SK-N-MC (cell line): Measurements from ENCODE around the gene CHPF2.
A peak's percentile ranks its signal among the peaks of the same experiment; 100 is the strongest.

Source experiments
- DNase-seq: peaks from one replicate; pipeline ENCODE4 v3.0.0-alpha.2; 2011; ENCODE audit warnings: low read depth, low spot score
- H3K27ac ChIP-seq: fragments of 200-600 bp; sonication (generic); 2 replicates; pipeline ENCODE4 v1.5.1; 2016; ENCODE audit warnings: mixed run types
- H3K36me3 ChIP-seq: fragments of 200-600 bp; sonication (generic); 2 replicates; pipeline ENCODE4 v1.6.1; 2017; ENCODE audit warnings: antibody characterized with exemption, low read length, mixed read lengths; ENCODE audit not compliant: insufficient read depth
- H3K4me3 ChIP-seq: fragments of 200-600 bp; sonication (generic); 2 replicates; pipeline ENCODE4 v1.5.1; 2016
- H3K9ac ChIP-seq: fragments of 200-600 bp; sonication (generic); 2 replicates; pipeline ENCODE4 v1.8.0; 2017; ENCODE audit warnings: mixed run types, mixed read lengths; ENCODE audit not compliant: insufficient read length
- H3K9me3 ChIP-seq: fragments of 200-600 bp; sonication (generic); 2 replicates; pipeline ENCODE4 v1.6.1; 2017; ENCODE audit warnings: low read depth, mild to moderate bottlenecking, antibody characterized with exemption, low read length, moderate library complexity, mixed read lengths
- EZH2 ChIP-seq: fragments of 200-600 bp; sonication (generic); IDR thresholded peaks from one replicate; pipeline ENCODE4 v1.6.1; 2017; ENCODE audit warnings: antibody characterized with exemption
- FOXP2 ChIP-seq: optimal IDR thresholded peaks from 2 replicates; pipeline ENCODE3; 2011; ENCODE audit warnings: mild to moderate bottlenecking, moderate library complexity; ENCODE audit not compliant: insufficient read depth; ENCODE audit errors: extremely low read length, control extremely low read depth
- POLR2AphosphoS5 ChIP-seq: IDR thresholded peaks from 2 replicates; pipeline ENCODE4 v1.6.1; 2012; ENCODE audit warnings: mild to moderate bottlenecking, low read depth, low read length, borderline replicate concordance

The CHPF2 gene

DNA sequence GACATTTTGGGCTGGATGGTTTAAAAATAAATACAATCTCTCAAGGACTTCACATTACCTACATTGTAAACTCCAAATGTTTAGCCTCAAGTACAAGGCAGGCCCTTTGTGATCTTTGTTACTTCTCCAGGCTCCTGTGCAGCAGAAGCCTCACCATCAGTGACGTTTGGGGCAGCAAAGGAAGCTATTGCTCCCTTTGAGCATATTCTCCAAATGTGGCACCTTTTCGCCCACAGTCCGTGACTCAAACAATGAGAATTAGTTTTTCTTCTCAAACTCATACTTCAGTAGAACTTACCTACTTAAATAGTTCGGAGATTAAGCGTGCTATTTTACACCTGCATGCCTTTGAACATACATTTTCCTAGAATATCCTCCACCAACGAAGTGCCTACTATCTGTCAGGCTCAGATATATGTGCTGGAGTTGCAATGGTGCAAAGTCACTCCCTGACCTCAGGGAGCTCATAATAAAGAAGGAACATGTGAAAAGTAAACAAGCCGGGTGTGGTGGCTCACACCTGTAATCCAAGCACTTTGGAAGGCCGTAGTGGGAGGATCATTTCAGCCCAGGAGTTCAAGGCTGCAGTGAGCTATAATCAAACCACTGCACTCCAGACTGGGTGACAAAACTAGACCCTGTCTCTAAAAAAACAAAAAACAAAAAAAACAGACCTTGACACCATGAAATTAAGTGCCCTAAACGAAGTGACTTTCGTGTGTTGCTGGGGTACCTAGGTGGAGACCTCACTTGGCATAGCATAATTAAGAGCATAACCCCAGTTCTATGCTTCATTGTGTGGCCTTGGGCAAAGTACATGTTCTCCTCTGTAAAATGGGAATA lies 4.0 kb upstream of the CHPF2 start:
- Histone ChIP-seq H3K27ac (peak overlapping the region; percentile 71; the same call in 1 of the 2 replicates), H3K9ac (peak overlapping the region; percentile 83), H3K9me3 (no peaks in the 10 kb centered on the region), H3K36me3 (peaks cover 26% of the 10 kb centered on the region), H3K4me3 (peak overlapping the region; percentile 85)
- TF ChIP-seq FOXP2 (no peak), EZH2 (no peak), POLR2AphosphoS5 (no peak)
- DNase-seq, result no peak

DNA sequence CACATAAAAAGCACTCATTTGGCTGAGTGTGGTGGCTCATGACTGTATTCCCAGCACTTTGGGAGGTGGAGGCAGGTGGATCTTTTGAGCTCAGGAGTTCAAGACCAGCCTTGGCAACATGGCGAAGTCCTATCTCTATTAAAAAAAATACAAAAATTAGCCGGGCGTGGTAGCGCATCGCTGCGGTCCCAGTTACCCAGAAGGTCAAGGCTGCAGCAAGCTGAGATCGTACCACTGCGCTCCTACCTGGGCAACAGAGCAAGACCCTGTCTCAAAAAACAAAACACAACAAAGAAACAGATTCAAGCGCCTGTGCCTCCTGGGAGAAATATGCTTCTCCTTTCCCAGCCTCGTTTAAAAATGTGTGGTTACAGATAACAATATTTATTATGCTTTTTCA lies 3.0 kb upstream of the CHPF2 start:
- TF ChIP-seq FOXP2, result no peak
- TF ChIP-seq EZH2, result no peak
- TF ChIP-seq POLR2AphosphoS5, result no peak
- no peak overlapping the region for H3K9ac ChIP-seq
- H3K9me3 ChIP-seq, result no peaks in the 10 kb centered on the region
- DNase-seq, result no peak
- H3K27ac ChIP-seq, result no peak overlapping the region
- H3K4me3 ChIP-seq, result no peak overlapping the region
- peaks cover 16% of the 10 kb centered on the region for H3K36me3 ChIP-seq

DNA sequence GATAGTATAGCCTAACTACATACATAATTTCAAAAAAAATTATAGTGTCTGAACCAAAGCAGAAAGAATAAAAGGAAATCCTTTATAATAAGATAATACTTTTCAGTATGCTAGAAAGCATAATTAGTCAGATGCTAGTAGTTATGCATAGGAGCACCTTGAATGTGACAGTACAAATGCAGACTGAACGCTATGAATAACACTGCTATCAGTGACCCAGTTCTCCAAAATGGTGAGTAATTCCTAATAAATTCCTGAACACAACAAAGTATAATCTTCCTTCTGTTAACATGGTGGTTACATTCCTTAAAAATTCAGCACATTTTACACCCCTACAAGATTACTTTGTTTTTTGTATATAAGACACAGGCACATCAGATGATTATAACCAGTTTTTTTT lies 1.2 kb upstream of the CHPF2 start:
- H3K9me3 ChIP-seq, result no peaks in the 10 kb centered on the region

DNA sequence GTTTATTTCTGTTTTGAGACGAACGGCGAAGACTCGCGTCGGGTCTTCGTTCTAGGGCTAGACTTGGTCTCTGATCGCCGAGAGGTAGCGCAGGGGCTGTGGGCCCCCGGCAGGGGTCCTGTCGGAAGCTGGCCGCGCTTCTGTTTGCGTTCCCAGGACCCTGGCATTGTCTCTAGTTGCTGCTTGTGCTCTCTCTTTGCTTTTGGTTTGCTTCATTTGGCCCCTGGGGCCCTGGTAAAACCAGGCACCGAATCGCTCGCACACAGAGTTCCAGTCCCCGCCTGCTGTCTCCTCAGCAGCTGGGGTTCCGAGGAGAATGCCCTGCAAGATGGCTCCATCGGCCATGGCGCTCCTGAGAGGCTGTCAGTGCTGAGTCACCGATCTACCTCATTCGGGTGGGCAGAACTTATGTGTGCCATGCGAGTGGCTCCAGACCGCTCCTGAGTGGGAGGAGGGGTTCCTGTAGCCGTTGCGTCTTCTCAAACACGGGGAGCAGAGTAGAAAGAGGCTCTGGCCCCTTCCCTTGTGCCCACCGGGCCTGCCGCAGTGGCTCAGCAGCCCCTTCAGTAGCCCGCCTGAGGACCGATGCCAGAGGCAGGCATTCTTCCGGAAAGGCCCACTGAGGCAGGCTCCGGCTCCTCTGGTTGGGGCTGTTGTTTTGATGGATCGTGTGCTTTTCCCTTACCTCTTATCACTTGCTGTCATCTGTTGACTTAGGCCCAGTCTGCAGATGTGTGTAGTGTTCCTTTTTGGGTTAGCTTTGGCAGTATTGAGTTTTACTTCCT lies 826 bp downstream of the CHPF2 start:
- Histone ChIP-seq H3K27ac (no peak overlapping the region), H3K4me3 (peak overlapping the region; percentile 83), H3K9me3 (no peaks in the 10 kb centered on the region), H3K36me3 (no peaks in the 10 kb centered on the region; the same call in 1 of the 2 replicates), H3K9ac (peak overlapping the region; percentile 66)
- DNase-seq, result no peak
- TF ChIP-seq EZH2 (no peak), FOXP2 (no peak), POLR2AphosphoS5 (no peak)

More for the DNA sequence above, 1.2 kb upstream of the CHPF2 start:
- TF ChIP-seq FOXP2 (no peak), POLR2AphosphoS5 (no peak), EZH2 (no peak)
- H3K9ac ChIP-seq, result no peak overlapping the region
- no peaks in the 10 kb centered on the region for H3K36me3 ChIP-seq
- H3K27ac ChIP-seq, result no peak overlapping the region
- no peak overlapping the region for H3K4me3 ChIP-seq
- DNase-seq, result no peak

DNA sequence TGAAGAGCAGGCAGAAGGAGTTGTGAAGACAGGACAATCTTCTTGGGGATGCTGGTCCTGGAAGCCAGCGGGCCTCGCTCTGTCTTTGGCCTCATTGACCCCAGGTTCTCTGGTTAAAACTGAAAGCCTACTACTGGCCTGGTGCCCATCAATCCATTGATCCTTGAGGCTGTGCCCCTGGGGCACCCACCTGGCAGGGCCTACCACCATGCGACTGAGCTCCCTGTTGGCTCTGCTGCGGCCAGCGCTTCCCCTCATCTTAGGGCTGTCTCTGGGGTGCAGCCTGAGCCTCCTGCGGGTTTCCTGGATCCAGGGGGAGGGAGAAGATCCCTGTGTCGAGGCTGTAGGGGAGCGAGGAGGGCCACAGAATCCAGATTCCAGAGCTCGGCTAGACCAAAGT lies 1.5 kb downstream of the CHPF2 start:
- no peak overlapping the region for H3K27ac ChIP-seq
- H3K36me3 ChIP-seq, result no peaks in the 10 kb centered on the region; the same call in 1 of the 2 replicates
- DNase-seq, result no peak
- no peak for TF ChIP-seq POLR2AphosphoS5
- TF ChIP-seq FOXP2, result no peak
- TF ChIP-seq EZH2, result no peak
- H3K9ac ChIP-seq, result no peak overlapping the region
- H3K4me3 ChIP-seq, result no peak overlapping the region; the same call in 1 of the 2 replicates
- H3K9me3 ChIP-seq, result no peaks in the 10 kb centered on the region

DNA sequence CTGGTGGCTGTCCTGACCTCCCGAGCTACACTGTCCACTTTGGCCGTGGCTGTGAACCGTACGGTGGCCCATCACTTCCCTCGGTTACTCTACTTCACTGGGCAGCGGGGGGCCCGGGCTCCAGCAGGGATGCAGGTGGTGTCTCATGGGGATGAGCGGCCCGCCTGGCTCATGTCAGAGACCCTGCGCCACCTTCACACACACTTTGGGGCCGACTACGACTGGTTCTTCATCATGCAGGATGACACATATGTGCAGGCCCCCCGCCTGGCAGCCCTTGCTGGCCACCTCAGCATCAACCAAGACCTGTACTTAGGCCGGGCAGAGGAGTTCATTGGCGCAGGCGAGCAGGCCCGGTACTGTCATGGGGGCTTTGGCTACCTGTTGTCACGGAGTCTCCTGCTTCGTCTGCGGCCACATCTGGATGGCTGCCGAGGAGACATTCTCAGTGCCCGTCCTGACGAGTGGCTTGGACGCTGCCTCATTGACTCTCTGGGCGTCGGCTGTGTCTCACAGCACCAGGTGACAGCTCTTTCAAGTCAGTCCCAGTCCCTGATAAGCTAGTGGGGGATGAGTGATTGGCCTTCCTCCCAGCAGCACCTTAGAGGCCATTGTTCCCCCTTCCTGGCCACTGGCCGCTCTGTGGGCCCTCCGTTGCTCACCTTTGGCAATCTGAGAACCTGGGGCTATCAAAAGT lies 3.0 kb downstream of the CHPF2 start:
- H3K4me3 ChIP-seq, result no peak overlapping the region
- no peaks in the 10 kb centered on the region for H3K9me3 ChIP-seq
- no peak overlapping the region for H3K9ac ChIP-seq
- no peak overlapping the region for H3K27ac ChIP-seq
- H3K36me3 ChIP-seq, result no peaks in the 10 kb centered on the region; the same call in 1 of the 2 replicates
- TF ChIP-seq EZH2 (no peak), POLR2AphosphoS5 (no peak), FOXP2 (no peak)
- no peak for DNase-seq

DNA sequence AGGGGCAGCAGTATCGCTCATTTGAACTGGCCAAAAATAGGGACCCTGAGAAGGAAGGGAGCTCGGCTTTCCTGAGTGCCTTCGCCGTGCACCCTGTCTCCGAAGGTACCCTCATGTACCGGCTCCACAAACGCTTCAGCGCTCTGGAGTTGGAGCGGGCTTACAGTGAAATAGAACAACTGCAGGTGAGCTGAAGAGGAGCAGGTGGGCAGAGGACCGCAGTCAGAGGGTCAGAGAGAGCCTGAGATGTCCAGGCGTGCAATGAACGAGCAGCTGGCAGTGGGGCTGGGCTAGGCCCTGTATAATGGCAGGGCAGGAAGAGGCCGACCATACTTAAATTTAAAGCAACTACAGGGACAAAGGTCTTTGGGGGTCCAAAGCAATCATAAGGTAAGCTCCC lies 4.1 kb downstream of the CHPF2 start:
- TF ChIP-seq EZH2, result no peak
- no peak overlapping the region for H3K27ac ChIP-seq
- no peak for DNase-seq
- H3K36me3 ChIP-seq, result no peaks in the 10 kb centered on the region; the same call in 1 of the 2 replicates
- H3K9ac ChIP-seq, result no peak overlapping the region
- no peaks in the 10 kb centered on the region for H3K9me3 ChIP-seq
- H3K4me3 ChIP-seq, result no peak overlapping the region
